GM19395 (cell line): ENCODE measurements around the gene FIGNL2.

Experiments used
- ATAC-seq: cut with Tn5 transposase; IDR thresholded peaks from one replicate; pipeline ENCODE4 v1.9.1; 2021; ENCODE audit warnings: mild to moderate bottlenecking, moderate library complexity; ENCODE audit not compliant: unreplicated experiment

Gene FIGNL2

DNA sequence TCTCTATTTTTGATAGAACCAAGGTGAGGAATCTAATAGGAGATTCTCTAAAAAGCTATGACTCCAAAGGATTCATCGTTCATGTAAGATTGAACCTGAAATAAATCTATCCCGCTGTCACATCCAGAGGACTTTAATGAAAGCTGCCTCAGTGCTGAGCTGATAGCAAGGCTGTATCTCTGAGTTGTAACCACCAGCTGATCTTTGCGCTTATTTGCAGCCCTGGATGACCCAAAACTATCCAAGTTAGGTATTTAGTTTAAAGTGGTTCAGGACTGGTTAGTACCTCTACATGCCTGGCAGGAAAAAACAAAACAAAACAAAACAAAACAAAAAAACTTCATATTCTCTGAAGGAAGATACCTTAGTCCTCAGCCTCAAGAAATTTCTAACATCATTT is 30.6 kb upstream of the FIGNL2 start:
- no peak for ATAC-seq

DNA sequence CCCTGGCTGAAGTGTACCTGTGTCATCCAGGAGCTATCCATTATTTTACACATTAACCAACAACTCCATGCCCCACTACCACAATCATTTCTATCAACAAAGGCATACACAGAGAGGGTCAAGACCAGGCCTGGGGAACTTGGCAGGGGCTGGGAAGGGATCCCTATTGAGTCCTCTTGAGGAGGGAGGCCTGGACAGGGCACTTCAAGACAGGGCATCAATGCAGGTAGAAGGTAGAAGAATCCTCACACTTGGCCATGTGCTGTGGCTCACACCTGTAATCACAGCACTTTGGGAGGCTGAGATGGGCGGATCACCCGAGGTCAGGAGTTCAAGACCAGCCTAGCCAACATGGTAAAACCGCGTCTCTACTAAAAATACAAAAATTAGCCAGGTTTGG is 26.0 kb upstream of the FIGNL2 start:
- no peak for ATAC-seq

DNA sequence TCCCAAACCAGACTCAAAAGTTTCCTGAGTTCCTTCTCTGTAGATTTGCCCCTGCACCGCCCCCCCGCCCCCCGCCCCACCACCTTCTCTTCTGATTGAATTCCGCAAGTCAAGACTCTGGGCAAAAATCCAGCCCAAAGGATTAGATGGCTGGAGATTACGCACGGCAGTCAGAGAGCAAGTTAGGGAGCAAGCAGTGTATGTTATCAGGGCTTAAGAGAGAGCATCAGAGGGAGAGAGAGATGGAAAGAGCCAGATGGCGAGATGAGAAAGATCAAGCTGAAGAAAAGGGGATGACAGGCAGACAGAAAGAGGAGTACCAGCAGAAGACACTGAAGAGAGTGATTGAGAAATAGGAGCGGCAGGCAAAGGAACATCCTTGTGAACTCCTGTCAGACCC is 25.5 kb upstream of the FIGNL2 start:
- no peak for ATAC-seq

DNA sequence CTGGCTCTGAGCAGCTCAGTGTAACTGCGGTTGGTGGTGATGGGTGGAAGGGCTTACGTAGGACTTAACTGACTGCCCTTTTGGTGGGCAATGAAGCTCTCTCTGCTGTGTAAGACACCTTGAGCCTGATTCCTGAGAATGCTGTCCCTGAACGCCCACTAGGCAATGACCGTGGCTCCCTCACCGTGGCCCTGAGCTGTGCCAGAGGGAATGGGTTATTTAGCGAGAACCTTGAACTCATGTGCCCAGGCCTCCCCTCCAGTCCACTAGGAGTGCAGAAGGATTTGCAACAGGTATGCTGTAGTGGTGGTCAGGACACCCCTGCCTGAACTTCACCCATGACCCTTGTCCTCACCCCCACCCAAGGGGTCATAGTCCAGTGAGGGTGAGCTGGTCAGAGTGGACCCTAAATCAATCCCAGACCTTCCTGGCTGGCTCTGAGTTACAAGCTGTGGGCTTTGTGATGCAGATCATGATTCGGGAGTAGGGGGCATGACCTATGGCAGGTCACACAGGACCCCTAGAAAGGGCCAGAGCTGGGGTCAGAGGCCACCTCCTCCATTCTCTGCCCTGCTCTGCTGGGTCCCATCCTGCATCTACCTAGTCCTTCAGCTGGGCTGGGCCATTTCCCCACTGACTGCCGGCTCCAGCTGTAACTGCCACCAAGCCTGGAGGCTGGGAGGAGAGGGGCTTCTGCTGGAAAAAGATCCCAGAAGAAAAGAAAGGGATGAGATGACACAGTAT is 24.9 kb upstream of the FIGNL2 start:
- ATAC-seq: no peak

DNA sequence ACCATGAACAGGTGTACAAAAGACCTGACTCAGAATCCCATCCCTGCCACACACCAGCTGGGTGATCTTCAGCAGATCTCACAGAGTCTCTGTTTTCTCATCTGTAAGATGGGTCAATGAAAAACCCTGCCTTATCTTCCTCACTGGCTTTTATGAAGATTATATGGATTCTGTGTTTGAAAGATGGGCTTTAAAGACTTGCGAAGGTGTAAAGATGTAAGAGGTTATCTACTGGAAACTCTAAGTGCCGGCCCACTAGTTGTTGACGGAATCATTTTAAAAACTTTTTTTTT is 24.1 kb upstream of the FIGNL2 start:
- ATAC-seq: no peak

DNA sequence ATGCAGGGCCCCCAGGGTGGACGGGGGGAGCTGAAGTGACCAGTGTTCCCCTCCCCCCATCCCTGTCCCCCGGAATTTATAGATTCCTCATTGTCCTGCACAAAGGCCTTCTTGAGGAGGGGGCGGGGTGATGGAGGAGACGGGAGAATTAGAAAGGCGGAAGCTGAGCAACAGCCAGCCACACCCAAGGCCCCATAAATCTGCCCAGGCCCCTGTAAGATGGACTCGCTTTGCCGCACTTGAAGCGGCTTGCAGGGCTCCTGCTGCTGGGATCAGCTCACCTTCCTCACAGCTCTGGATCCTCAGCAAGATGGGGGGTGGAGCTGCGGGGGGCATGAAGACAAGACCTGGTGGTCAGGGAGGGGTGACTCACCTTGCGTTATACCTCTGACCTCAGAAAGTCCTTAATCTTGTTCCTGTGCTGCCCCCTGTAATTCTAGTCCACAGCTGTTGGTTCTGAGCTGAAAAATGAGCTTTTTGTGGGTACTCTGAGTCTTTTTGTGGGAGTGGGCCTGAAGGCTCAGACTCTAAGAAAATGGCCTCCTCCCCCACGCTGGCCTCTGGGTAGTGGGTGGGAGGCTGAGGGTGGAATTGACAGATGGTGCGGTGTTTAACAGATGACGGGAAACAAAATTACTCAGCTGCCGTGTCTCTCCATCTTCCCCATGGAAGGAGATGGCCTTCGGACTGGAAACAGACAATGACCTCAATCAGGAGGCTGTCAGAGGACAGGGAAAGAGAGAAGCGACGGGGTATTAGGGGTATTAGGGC is 23.6 kb upstream of the FIGNL2 start:
- ATAC-seq: no peak

DNA sequence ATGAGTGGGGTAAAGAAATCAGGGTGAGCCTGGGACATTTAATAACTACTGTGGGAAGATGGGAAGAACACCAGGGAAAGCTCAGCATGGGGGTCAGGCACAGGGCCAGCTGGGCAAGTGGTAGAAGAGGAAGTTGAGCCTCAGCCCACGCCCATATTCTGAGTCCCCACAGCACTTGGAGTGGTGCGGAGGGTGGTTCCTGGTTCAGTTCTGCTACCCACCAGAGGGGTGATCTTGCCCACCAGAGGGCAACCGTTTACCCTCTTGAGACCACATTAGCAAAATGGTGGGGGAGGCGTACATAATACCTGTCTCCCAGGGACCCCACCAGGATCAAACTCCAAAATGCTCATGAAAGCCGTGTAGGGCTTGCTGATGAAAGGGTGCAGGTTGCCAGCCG is 22.6 kb upstream of the FIGNL2 start:
- no peak for ATAC-seq

DNA sequence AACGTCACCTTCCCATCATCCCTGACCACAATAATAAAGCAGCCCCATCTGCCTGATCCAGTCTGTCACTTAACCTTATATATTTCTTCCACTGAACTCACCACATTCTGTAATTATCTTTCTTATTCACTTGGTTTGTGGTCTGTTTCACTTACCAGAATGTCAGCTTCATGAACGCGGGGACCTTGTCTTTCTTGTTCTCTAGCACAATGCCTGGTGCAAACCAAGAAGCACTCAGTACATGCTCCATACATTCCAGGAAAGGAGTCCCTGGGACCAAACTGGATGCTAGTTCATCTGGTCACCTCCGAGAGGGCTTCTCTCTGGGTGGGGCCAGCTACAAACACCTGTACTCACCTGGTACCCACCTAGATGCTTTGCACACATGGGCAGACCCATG is 22.0 kb upstream of the FIGNL2 start:
- no peak for ATAC-seq

DNA sequence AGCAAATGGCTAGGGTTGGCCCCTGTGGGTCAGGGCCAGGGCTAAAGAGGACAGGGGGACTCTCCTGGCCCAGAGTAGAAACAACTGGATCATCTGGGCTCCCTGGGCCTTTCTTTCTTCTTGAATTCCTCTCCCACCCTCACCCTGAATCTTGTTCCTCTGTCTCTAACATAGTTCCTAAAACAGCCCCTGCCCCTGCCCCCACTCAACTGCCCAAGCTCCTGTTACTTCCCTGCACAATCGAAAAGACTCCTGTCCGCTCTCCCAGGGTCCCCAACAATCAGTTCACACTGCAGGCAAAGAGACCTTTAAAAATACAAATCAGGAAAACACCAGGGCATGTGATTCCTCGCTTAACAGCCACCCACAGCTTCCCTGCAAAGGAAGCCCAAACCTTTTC is 21.4 kb upstream of the FIGNL2 start:
- ATAC-seq: no peak

DNA sequence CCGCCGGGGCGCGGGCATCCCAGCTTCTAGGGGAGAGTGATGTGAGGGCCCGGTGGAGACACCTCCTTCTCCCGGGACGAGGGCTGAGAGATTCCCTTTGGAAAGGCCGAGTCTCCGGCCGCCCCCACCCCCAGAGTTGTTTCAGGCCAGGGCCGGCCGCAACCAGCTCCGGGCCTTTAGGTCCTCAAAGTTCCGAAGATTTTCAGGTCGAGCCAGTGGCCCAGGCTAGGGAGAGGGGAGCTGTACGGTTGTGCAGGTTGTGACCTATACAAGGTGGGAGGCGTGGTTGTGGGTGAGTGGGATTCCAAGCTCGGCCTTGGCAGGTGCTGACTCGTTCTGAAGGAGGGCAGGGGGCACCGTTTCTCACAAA is 21.0 kb upstream of the FIGNL2 start:
- ATAC-seq: no peak

DNA sequence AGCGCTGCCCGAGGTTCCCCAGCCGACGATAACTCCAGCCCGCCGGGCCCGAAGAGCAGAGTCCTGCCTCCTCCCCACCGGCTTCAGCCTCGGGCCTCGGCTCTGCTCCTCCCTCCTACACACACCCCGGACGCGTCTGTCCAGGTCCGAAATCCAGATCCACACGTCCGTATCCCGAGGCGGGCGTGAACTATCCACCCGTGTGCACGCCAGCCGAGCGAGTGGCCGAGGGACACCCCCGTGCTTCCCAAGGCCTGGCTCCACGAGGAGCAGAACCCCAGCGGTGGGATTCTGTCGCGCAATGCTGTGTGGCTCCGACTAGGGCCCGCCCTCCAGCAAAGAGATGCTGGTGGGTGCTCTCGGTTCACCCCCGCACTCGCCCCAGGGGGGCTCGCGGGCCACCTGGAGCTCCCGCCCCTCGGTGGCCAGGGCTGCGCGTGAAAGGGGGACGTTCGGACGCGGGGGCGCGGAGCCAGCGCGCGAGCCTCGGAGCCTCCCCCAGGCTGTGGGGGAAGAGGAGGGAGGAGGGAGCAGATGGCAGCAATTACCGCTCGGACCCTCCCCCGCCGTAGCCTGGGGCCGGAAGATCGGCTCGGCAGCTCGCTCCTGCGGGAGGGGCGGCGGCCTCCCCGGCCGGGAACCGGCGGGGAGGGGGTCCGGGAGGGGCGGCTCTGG is 20.4 kb upstream of the FIGNL2 start:
- ATAC-seq: no peak

DNA sequence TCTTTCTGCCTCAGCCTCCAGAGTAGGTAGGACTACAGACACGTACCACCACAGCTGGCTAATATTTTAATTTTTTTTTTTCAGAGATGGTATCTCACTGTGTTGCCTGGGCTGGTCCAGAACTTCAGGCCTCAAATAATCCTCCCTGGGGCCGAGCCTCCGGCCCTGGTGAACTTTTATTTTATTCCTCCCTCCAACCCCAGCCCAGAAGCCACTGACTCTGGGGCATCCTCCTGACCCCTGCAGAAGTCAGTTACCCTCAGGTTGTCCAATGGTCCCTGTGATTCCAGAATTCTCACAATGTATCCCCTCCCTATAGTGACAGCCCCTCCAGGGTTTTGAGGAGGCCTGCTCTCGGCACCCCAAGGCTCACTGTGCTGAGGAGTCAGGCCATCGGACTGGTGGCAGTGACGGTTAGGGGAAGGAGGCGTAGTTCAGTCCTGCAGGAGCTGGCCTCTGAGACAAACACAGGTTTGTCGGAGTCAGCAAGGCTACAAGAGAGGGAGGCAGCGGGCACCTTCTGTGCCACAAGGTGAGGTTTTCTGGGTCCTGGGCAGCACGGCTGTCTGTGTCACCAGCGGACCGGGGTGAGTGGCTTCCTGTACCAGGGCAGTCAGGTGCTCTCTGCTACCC is 19.4 kb upstream of the FIGNL2 start:
- ATAC-seq: no peak

DNA sequence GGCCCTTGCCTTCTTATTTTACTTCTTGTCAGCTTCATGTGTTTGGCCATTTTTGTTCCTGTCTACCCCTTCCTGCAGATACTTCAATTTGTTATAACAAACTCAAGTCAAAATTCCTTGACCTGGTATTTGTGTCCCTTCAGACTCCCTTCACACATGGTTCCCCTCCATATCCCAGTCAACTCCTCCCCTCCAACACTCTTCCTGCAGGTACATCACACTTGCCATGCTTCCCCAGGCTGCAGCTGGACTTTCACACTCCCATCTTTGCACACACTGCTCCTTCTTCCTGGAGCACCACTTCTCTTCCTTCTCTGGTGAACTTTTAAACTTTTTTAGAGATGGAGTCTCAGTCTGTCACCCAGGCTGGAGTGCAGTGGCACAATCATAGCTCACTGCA is 18.9 kb upstream of the FIGNL2 start:
- ATAC-seq: no peak

DNA sequence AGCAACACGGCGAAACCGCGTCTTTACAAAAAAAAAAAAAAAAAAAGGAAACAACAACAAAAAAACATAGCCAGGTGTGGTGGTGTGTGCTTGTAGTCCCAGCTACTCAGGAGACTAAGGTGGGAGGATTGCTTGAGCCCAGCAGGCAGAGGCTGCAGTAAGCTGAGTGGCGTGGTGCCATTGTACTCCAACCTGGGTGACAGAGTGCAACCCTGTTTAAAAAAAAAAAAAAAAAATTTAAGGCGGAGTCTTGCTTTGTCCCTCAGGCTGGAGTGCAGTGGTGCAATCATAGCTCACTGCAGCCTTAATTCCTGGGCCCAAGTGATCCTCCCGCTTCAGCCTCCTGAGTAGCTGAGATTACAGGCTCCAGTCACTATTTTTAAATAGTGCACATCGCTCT is 18.2 kb upstream of the FIGNL2 start:
- ATAC-seq: no peak

DNA sequence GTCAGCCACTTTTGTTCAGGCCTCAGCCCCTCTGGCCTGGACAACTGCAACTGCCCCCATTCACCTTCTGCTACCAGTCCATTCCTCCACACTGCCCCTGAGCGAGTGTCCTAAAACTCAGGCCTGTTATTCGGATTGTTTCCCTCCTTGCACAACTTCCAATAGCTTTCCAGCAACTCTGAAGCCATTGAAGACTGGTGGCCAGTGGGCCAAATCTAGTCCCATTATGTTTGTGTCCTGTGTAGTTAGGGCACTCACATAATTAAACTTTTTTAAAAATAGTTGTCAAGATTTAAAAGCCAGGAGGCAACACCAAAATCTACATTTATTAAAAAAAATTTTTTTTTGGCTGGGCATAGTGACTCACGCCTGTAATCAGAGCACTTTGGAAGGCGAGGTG is 17.8 kb upstream of the FIGNL2 start:
- no peak for ATAC-seq

DNA sequence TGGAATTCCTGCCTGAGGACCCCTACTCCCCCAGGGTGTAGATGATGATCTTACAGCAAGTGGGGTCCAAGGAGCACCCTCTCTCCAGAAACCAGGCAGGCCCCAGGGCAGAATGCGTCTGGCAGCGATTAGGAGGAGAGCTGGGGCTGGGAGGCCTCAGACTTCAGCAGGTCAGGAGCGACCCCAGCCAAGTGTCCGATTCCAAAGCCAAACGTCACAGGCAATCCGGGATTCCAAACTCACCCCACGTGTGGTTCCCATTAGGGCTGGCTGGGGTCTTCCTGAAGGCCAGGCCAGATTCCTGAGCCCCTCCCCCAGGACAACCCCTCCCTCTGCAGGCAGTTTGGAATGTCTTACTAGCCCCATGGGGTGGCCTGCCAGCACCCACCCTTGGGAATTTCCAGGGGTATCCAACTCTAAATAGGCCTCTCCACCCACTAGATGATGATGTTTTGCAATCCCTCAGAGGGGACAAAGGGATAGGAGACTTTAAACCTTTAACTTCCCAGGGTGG is 17.3 kb upstream of the FIGNL2 start:
- ATAC-seq: no peak

DNA sequence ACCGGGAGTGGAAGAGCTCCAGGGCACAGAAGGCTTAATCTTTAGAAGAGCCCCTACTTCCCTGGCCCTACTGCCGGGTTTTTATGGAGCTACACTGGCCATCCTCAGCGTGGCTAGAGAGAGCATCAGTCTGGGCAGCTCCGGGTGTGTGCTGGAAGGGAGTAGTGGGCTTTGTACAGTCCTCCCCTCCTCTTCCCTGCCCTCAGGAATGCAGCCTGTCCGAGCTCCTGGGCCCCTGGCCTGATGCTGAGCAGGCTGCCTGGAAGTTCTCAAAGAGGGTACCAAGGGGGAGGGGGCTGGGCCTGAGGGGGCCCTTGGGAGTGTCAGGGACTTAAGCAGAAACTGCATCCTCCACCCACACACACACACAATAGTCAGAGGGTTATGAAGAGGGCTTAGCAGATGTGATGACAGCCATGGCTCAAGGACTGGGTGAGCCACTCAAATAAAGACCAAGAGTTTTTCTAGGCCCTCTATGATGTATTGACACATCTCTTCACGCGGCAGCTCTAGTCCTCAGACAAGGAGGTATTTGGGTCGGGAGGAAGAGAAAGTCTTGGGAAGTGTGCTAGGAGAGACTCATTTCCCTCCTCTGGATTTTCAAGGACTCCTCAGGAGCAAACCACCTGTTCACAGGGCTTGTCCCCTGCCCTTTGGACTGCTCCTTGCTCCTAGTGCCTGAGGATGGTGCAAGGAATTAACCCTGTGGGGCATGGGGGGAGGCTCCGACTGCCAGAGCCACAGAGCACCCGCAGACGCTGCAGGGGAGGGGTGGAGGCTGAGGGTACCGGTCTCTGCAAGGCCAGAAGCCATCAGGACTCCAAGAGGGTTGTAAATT is 16.5 kb upstream of the FIGNL2 start:
- no peak for ATAC-seq

DNA sequence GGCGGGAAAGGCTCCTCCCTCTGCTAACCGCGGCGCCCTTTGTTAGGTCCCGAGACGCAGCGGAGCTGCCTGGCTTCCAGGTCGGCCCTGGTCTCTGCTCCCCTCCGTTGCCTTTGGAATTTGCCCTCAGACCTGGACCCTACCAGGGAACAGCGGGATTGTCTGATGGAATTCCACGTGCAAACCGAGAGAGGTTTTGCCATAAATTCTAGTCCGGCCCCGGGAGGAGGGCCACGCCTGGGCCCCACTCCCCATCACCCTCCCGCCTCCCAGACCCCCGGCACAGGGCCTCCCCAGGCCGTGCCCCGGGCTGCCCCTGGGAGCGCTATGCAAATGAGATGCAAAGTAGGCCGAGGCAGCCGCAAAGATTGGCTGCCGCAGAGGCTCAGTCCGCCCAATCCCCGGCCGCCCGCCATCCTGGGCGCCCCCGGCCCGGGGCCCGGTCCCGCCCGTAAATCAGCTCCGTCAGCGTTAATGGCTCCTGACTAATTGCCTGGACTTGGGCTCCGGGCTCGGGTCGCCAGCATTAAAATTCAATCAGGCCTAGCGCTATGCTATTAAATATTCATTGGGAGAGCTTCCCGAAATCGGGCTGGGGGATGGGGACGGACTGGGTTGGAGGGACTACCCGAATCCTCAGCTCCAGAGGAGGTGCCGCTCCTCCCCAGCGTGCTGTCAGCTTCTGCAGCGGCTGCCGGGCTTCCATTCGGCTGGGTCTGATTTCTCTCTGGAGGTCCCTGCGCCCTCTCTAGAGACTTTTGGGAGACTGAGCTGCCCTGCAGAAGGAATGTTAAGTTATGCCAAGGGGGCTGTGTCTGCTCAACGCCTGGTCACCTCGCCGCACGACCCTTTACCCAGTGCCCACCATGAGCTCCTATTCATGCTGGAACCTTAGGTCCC is 15.7 kb upstream of the FIGNL2 start:
- ATAC-seq: no peak

DNA sequence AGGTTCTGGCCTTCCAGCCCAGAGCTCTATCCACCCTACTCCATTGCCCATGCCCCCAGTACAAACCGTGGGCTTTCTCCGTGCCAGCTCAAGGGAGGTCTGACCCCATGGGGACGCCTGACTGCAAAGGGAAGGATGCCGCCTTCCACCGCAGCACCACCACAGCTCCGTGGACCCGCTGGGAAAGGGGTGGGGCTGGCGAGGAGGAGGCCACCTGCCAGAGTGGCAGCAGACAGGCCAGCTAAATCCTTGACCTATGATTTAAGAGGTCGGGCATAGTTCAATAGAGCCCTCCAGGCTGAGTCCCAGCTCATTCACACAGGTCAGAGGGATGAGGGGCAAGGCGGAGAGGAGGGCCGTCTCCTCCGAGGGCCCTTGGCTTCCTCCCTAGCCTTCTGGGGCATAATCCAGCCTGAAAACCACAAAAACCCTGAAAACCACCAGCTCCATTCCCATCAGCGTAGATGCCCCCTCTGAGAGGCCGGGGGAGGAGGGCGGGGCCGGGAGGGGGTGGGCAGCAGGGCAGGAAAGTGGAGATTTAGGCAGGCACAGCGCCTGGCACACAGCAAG is 14.9 kb upstream of the FIGNL2 start:
- no peak for ATAC-seq
